Suprapubic skin (tissue), 3 donors: ENCODE results near the gene RFC3.

ENCODE experiments used
- CTCF ChIP-seq, 2 donors: fragments of 200-600 bp in 1 of 2; fragments of 450-650 bp in 1 of 2; sonication (generic) in 1 of 2; IDR thresholded peaks; one replicate each; pipeline ENCODE4 v1.5.1; 2016 to 2019; ENCODE audit warnings: antibody characterized with exemption in 2 of 2, mild to moderate bottlenecking in 1 of 2, moderate library complexity in 1 of 2
- POLR2AphosphoS5 ChIP-seq, 3 donors: sonication (generic); formaldehyde crosslinking; IDR thresholded peaks; one replicate each; pipeline ENCODE4 v1.6.1; 2017; ENCODE audit warnings: antibody characterized with exemption in 3 of 3

GRCh38 chr13:33879118-33879517 is 61.2 kb downstream of the RFC3 start:
- TF ChIP-seq POLR2AphosphoS5 (IDR thresholded peaks at IDR 0.05) (no peak), CTCF (IDR thresholded peaks at IDR 0.05) (no peak)
